AG10803 (cell line): ENCODE measurements around the gene NKD2.

Experiments used
- DNase-seq: peaks from one replicate; pipeline ENCODE4 v3.0.0; 2010; ENCODE audit warnings: low read depth
- H3K4me3 ChIP-seq: 2 replicates; pipeline ENCODE4 v1.5.1; 2011; ENCODE audit warnings: mild to moderate bottlenecking, low read length, control low read depth
- TF ChIP-seq, protein P1 (sequence below): conservative IDR thresholded peaks from 2 replicates; pipeline ENCODE4 v1.5.1; 2011; ENCODE audit warnings: mild to moderate bottlenecking, low read length, control low read depth, inconsistent platforms

Gene NKD2

DNA sequence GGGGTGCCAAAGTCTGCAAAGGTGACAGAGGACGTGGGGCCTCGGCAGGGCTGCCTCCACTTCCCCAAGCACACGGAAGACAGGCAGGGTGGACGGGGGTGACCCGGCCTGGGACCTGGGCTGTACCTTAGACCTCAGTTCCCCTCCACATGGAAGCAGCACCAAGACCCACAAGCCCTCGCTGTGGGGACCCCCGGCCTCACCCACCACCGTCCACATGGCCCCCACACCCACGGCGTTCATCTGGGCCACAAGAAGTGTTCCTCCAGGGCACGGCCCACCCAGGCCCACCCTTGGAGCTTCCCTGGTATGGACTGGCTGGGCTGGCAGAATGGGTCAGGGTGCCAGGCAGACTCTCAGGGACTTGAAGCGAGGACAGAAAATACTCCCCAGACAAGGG is 45.8 kb upstream of the NKD2 start:
- TF ChIP-seq, protein P1, sequence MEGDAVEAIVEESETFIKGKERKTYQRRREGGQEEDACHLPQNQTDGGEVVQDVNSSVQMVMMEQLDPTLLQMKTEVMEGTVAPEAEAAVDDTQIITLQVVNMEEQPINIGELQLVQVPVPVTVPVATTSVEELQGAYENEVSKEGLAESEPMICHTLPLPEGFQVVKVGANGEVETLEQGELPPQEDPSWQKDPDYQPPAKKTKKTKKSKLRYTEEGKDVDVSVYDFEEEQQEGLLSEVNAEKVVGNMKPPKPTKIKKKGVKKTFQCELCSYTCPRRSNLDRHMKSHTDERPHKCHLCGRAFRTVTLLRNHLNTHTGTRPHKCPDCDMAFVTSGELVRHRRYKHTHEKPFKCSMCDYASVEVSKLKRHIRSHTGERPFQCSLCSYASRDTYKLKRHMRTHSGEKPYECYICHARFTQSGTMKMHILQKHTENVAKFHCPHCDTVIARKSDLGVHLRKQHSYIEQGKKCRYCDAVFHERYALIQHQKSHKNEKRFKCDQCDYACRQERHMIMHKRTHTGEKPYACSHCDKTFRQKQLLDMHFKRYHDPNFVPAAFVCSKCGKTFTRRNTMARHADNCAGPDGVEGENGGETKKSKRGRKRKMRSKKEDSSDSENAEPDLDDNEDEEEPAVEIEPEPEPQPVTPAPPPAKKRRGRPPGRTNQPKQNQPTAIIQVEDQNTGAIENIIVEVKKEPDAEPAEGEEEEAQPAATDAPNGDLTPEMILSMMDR = no peak
- DNase-seq = no peak
- no peak overlapping the region for H3K4me3 ChIP-seq

DNA sequence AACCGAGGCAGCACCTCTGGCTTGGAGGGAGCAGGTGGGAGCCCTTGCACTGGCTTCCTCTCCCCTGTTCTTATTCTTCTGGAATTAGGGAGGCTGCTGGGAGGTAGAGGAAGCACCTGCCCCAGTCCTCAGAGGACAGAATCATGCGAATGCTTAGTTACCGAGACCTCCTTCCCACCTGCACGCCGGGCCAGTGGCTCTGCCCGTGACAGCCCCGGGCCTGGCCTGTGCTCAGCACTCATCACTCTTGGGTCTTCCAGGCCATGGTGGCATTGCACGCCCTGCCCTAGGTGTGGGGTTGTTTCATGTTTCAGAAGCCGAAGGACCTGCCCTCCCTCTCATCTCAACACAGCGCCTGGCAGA is 45.3 kb upstream of the NKD2 start:
- DNase-seq = no peak
- TF ChIP-seq, protein P1 = no peak
- no peak overlapping the region for H3K4me3 ChIP-seq

DNA sequence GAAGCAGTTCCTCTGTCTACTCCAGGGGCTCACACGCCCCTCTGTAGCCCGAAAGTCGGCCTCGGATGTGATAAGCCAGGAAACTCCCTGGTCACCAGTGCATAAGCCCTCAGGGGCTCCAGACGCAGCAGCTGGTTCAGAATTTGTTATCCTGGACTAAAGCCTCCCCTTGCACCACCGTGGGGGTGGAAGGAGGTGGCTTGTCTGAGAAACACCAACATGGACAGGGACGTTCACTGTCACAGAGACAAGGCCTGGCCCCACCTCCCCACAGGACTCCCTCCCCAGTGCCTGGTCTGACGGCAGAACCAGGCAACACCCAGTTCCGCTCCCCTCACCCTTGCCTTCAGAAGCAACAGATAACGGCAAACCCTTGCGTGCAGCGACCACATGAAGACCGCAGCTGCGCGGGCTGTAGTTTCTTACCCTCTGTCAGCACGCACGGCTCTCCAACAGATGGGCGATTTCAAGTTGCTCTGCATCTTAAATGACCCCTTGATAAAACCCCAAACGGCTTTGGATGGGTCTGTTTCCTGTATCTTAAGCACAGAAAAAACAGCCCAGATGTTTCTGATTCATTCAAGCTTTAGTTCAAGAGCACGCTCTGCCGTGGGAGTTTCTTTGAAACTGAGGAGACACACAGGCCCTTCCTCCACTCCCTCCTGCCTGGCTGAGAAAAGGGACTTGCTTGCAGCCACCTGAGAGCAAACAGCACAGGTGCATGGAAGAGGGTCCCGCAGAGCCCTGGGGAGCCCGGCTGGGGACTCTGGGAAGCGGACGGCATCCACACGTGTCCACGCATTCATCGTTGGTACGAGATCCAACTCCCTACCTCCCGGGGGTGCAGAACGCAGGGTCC is 44.7 kb upstream of the NKD2 start:
- TF ChIP-seq, protein P1 = no peak
- peak overlapping the region; percentile 9 for H3K4me3 ChIP-seq
- peak; percentile 86 for DNase-seq

DNA sequence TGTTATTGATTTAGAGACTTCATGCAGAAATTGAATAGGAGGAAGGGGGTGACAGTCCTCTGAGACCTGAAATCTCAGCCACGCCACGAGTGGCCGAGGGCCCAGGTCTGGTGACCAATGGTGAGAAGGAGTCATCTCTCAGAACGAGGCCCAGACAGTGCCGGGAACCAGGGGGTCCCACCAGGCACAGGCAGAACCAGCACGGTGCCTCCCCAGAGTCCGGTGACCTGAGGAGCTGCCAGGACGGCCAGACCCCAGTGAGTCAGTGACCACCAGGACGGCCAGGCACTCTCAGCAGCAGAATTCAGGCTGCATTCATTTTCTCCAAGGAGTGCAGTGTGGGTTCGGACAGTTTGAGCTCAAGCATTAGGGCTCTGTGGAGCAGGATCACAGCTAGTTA is 43.8 kb upstream of the NKD2 start:
- H3K4me3 ChIP-seq = no peak overlapping the region
- no peak for DNase-seq
- TF ChIP-seq, protein P1 = no peak

DNA sequence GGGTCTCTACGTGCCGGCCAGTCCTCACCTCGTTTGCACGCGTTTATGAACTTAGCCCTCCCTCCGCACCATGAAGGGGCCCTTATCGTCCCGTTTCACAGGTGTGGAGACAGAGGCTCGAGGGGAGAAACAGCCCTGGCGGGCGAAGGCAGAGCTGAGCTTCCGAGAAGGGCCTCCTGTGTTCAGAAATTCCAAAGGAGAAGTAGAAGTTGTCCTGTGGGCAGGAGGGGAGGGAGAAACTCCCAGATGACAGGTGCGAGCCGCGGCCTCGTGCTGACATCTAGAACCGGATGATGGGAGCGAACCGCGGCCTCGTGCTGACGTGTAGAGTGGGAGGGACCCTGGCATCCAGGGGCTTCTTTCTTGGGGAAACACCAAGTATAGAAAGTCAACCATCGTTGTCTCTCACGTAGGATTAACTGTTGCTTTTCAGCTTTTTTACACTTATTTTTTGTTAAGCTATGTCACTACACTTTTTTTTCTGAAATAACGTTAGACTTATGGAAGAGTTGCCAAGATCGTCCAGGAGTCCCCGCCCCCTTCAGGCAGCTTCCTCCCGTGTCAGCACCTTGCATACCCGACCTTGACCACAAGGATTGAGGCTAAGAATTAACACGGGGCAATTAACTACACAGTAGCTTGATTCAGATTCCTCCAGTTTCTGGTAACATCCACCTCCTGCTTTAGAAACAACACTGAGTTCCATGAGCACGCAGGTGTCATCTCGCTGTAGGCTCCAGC is 42.8 kb upstream of the NKD2 start:
- H3K4me3 ChIP-seq = no peak overlapping the region
- TF ChIP-seq, protein P1 = no peak
- DNase-seq = no peak

DNA sequence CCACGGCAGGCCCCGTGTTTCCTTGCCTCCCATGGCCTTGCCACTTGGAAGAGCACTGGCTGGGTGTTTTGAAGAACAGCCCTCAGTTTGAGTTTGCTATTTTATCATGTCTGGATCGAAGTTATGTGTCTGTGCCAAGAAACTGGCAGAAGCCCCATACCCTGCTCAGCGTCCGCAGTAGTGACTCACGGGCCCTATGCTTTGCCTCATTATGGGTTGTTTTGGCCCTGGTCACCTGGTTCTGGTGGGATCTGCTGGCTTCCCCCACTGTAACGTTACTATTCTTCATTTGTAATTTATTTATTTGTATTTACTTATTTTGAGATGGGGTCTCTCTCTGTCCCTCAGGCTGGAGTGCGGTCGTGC is 42.3 kb upstream of the NKD2 start:
- no peak overlapping the region for H3K4me3 ChIP-seq
- DNase-seq = no peak
- TF ChIP-seq, protein P1 = no peak

DNA sequence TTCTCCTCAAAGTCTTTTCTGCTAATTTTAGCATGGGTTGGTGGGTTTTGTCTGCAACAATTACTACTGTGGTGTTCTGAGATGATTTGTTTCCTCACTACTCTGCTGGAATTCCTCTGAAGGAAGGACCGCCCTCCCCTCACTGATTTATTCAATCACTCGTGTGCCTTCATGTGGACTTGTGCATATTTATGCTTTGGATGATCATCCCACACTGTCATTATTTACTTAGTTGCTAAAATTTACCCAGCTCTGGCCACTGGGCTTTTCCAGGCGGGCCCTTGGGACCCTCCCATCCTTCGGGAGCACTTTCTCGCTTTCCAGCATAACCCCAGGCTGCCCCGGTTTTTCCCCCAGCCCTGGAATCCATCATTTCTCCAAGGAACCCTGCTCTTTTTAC is 41.7 kb upstream of the NKD2 start:
- H3K4me3 ChIP-seq = no peak overlapping the region
- TF ChIP-seq, protein P1 = no peak
- no peak for DNase-seq
